NCI-H524 (cell line): ENCODE results near the gene UBTD1.
"Not testable (repeated sequence)": the region's sequence is repeated elsewhere in the genome, so short reads cannot be mapped to it uniquely, and the experiment has no call there.

Source experiments
- DNase-seq, 2 experiments: peaks; one replicate each; lab custom pipeline; 2025; lab: John Stamatoyannopoulos, UW

UBTD1 gene

DNA sequence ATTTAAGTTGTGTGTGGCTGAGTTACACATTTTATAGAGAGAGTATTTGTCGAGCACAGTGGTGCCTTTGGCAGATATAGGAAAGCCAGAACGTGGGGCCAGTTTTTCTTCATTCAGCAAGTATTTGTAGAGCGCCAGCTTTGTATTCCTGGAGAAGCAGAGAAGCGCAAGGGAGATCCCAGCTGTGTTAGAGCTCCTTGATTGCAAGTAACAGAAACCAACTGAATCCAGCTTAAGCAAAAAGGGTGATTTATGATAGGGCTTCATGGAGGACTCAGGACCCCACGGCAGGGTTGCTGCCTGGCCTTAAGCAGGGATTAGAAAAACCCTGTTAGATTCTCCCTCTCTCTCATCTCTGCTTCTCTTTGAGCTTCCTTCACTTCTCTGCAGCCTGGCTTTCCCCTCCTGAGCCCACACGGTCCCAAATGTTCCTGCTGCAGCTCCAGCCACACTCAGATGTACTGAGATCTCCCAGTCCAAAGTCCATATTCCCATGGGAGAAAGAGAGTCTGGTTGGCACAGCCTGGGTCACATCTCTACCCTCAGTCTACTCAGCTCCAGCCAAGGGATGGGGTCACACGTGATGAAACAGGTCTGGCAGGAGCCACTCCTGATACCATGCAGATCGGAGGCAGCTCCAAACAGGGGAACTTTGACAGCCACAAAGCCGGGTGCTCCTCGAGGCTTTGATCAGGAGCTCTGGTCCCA is 16.7 kb downstream of the UBTD1 start:
- no peak for DNase-seq

- DNase-seq = no peak
Observed at GRCh38 chr10:97517096-97517750, 18.5 kb downstream of the UBTD1 start.

DNA sequence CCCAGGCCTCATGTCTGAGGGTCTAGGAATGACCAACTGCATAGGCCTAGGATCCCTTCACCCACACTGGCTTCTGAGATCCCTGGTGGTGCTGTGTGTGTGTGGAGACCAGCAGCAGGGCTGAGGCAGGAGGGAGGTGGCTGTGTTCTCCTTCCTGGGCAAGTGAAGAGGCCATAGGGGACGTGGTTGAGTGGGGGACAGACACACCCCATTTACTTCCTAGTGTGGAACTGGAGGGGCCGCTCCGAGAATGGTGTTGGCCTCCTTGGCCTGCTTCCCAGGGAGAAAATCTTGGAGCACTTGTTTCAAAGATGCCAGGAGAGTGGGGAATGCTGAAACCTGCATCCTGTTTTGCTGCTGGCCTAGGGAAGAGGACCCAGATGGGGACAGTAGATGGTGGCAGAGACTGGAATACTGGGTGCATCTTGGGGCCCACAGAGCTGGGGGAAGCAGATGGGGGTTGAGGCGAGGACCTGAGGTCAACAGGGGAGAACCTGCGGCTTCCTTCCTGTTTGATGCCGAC is 19.1 kb downstream of the UBTD1 start:
- no peak for DNase-seq

- DNase-seq = peak in 1 of 2 experiments; percentile 62
Observed at GRCh38 chr10:97518301-97519043, 19.7 kb downstream of the UBTD1 start.

DNA sequence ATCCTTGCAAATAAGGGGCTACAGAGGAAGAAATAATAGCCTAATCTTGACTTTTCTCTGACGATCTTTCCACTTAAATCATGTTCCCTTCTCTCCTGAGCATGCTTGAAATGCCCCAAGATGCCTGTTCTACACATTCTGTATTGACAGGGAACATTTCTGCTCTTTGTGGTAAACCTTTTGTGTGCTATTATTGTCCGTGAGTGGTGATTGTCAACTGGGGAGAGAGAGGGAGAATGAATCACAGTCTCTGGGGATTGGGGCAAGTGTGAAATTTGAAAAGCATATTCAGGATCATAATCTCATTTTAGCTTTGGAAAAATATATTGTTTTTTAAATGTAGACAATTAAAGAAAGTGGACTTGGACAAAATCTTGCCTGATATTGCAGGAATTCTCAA is 20.6 kb downstream of the UBTD1 start:
- no peak for DNase-seq

DNA sequence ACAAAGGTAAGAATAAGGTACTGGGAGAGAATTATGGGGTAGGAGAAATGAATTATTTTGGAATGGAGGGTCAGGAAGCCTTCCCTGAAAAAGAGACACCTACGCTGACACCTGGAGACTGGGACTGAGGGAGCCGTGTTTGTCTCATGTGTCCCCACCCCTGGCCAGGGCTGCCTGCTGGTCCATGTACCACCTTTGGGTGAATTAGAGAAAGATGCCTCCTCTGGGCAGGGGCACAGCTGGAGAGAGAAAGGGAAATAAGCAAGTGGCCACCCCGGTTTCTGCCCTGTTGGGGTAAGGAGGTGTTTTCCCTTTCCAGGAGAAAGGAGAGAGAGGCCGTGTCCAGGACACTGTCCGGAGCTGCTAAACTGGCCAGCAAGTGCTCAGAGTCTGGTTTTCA is 21.8 kb downstream of the UBTD1 start:
- no peak for DNase-seq

DNA sequence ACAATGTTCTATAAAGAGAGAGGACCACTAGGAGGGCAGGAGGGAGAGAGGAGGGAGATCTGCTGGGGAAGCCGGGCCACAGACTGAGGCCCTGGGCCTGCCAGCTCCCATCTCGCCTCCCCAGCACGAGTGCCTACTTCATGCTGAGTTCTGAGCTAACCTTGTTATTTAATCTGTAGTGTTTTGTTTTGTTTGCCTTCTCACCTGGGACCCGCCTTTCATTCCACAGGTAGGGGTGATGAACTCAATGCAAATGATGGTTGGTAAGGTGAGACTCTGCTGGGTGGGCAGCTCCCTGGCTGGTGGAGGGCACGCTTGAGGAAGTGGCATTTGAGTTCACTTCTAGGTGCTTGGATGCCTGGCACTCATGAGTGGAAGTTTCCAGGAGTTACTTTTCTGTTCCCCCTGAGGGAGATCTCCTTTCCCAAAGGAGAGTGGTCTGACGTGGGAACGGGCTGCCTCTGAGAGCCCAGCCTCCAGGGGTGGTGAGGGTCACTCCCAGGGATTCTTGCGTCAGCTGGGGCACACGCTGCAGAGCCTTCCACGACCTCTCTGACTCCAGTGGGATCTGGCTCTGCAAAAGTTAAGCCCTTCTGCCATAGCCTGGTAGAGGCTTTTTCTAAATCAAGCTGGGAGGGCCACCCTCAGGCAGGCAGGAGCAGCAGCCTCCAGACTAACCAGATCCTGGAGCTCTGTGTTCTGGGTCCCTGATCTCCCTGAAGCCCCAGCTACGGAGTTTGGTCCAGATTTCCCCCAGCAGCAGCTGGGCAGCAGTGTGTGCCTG is 22.4 kb downstream of the UBTD1 start:
- DNase-seq = no peak

DNA sequence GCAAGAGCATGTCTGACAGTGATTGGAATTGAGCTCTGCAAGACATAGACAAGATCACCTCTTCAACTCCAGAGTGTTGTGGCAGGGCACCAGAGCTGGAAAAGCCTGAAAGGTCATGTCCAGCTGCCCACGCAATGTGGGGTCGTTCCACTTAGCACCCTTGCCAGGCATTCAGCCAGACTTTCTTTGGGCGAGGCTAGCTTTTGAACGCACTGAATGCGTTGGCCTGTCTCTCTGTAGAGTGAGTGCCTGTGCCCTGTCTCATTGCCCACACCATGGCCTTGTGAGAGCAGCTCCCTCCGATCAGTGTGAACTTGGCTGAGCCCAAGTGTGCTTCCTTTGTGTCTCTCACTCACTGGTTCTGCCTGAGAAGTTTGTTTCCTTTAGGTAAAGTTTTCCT is 23.3 kb downstream of the UBTD1 start:
- no peak for DNase-seq

GRCh38 chr10:97522937-97523336 is 24.2 kb downstream of the UBTD1 start:
- DNase-seq = peak in 1 of 2 experiments; percentile 8

- DNase-seq = no peak
Observed at GRCh38 chr10:97525086-97525485, 26.4 kb downstream of the UBTD1 start.

- DNase-seq = no peak
Observed at GRCh38 chr10:97525683-97526110, 27.0 kb downstream of the UBTD1 start.

- not testable (repeated sequence) for DNase-seq
Observed at GRCh38 chr10:97528876-97529275, 30.2 kb downstream of the UBTD1 start.

DNA sequence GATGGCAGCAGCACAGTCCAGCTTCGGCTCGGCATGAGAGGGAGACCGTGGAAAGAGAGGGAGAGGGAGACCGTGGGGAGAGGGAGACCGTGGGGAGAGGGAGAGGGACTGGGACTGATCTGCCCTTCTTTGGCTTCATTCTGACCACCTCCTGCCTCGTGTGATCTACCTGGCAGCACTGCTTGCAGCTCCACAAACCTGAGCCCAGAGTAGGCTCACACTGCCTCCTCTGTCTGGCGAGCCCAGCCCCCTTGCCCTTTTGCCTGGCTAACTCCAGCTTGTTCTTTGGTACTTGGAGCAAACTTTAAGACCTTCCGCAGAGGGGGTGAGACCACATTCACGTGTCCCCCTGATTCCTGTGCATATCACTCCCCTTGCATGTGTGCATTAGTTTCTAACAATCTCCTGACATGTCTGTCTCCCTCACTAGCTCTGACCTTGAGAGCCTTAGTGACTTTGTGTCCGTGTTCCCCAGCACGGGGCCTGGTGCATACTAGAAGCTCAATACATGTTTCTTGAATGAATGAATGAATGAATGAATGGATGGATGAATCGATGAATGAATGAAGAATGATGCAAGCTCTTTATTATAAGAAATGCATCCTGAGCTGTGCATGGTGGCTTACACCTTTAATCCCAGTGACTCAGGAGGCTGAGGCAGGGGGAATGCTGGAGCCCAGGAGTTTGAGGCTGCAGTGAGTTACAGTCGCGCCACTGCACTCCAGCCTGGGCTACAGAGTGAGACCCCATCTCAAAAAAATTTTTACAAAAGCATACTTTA is 31.2 kb downstream of the UBTD1 start:
- no peak for DNase-seq

DNA sequence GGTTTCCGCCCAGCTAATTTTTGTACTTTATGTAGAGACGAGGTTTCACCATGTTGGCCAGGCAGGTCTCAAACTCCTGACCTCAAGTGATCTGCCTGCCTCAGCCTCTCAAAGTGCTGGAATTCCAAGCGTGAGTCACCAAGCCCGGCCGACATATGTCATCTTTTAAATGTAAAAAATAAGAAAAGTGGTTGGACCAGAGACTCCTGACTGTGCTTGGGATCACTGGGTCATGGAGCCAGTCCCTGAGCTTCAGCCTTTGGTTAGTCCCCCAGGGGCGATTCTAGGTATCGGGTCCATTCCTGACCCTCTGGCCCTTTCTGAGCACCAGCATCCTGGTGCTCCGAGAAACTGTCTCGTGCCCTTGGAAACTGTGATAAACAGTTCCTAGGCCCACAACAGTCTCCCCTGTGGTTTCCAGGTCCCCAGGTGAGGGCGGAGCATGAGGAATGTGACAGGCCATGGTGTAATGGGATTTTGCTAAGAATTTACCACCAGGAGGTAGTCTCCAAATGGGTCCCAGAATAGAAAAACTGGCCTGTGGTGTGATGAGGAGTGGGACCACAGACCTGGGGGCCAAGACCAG is 32.8 kb downstream of the UBTD1 start:
- DNase-seq = no peak

- no peak for DNase-seq
Observed at GRCh38 chr10:97532935-97533671, 34.4 kb downstream of the UBTD1 start.

- no peak for DNase-seq
Observed at GRCh38 chr10:97533888-97534287, 35.2 kb downstream of the UBTD1 start.

GRCh38 chr10:97534746-97535367 is 36.1 kb downstream of the UBTD1 start:
- no peak for DNase-seq

DNA sequence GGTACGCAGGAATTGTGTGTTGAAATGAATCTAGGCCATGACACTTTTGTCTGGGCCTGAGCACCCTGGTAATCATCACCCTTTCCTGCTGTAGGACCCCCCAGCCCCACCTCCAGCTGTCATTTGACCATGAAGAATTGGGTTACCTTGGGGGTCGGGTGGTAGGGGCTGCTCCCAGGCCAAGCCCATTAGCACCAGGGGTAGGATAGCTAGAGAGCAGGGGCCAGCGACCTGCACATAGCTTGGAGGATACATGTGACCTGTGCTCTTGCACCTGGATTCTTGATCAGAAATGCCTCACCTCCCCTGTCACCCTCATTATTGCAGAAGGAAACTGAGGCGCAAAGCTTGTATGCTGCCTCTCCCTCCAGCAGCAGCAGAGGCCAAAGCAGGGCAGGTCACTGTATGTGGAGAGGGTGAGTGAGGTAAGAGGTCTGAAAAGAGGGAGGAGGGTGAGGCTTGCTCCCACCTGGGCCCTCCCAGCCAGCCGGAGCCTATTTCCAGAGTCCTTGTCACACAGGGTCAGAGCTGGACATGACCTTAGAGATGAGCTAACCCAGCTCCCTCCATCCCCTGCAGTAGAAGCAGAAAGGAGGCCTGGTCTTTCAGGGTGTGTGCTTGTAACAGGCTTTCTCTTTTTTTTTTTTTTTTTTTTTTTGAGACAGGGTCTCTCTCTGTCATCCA is 38.6 kb downstream of the UBTD1 start:
- no peak for DNase-seq

DNA sequence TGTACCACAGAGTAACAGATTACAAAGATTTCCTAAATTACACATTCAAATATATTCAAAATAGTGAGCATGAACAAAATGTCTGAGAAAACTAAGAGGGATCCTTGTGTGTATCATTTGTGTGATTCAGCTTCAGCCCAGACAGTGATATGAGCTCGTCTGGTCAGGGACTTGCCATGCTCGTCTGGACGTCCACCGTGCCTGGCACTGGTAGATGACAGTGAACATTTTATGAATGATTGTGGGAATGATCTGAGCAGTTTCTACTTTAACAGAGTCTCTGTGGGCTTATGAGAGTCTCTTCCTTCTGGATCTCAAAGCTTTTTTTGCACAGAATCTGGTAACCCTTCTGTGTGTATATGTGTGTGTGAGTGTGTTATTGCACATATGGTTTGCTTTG is 39.7 kb downstream of the UBTD1 start:
- DNase-seq = no peak
